ENCODE results near the gene OTOP1. TPM values are rescaled to one million over a fixed set of nuclear protein-coding genes. Genes with fewer than 3 reads are reported as not detected.
"Not testable (repeated sequence)": the region's sequence is repeated elsewhere in the genome, so short reads cannot be mapped to it uniquely, and the experiment has no call there.

The OTOP1 gene
- total RNA-seq, 2 experiments from 2014 or later, result not detected

- H3K27ac Mint-ChIP-seq, result no peak overlapping the region
- POLR2A ChIA-PET, result interaction anchor here (0.9 kb wide), 1 partner anchor 78 kb away, joined by 3 read pairs; no protein-coding TSS in a partner anchor
- no peaks in the 10 kb centered on the region for H3K36me3 Mint-ChIP-seq (ENCODE audit: low read depth)
- no peak for DNase-seq
- CTCF ChIA-PET, result interaction anchor here (1.5 to 2.3 kb wide), 3 partner anchors 9 to 78 kb away, joined by 4 to 10 read pairs (median 6); no protein-coding TSS in a partner anchor
- no peaks in the 10 kb centered on the region for H3K27me3 Mint-ChIP-seq
- peaks cover 8% of the 10 kb centered on the region for H3K4me1 Mint-ChIP-seq
- no peak overlapping the region for H3K4me3 Mint-ChIP-seq
- H3K9me3 Mint-ChIP-seq, result no peaks in the 10 kb centered on the region
Measured at GRCh38 chr4:4254666-4255065, 27.9 kb upstream of the OTOP1 start.

GRCh38 chr4:4254199-4254598 is 27.5 kb upstream of the OTOP1 start:
- no peaks in the 10 kb centered on the region for H3K9me3 Mint-ChIP-seq
- ChIA-PET POLR2A (interaction anchor here (0.9 kb wide), 1 partner anchor 79 kb away, joined by 3 read pairs; no protein-coding TSS in a partner anchor), CTCF (interaction anchor here (1.6 to 2.3 kb wide), 2 partner anchors 9 to 78 kb away, joined by 6 to 10 read pairs; no protein-coding TSS in a partner anchor)
- DNase-seq, result no peak
- H3K36me3 Mint-ChIP-seq (ENCODE audit: low read depth), result no peaks in the 10 kb centered on the region
- H3K27me3 Mint-ChIP-seq, result no peaks in the 10 kb centered on the region
- H3K4me3 Mint-ChIP-seq, result no peak overlapping the region
- no peak overlapping the region for H3K27ac Mint-ChIP-seq
- H3K4me1 Mint-ChIP-seq, result peaks cover 10% of the 10 kb centered on the region

GRCh38 chr4:4249866-4250265 is 23.1 kb upstream of the OTOP1 start:
- no peaks in the 10 kb centered on the region for H3K9me3 Mint-ChIP-seq

GRCh38 chr4:4249342-4249741 is 22.6 kb upstream of the OTOP1 start:
- Mint-ChIP-seq H3K4me1 (peaks cover 42% of the 10 kb centered on the region), H3K27ac (peak overlapping the region; percentile 97), H3K4me3 (peak overlapping the region; percentile 82), H3K36me3 (ENCODE audit: low read depth) (peaks cover 13% of the 10 kb centered on the region)
- DNase-seq, H3K27me3 Mint-ChIP-seq, H3K9me3 Mint-ChIP-seq: not testable (repeated sequence)
- ChIA-PET POLR2A (interaction anchor here (1.0 to 3.5 kb wide), 9 partner anchors 10 to 292 kb away, joined by 3 to 57 read pairs (median 10); partner anchors contain the start of genes LYAR, STX18 and ZBTB49), CTCF (interaction anchor here (0.8 to 1.5 kb wide), 6 partner anchors 18 to 269 kb away, joined by 3 to 4 read pairs (median 3); no protein-coding TSS in a partner anchor)

More at GRCh38 chr4:4249866-4250265, 23.1 kb upstream of the OTOP1 start:
- Mint-ChIP-seq H3K27ac (no peak overlapping the region), H3K4me1 (peaks cover 42% of the 10 kb centered on the region), H3K36me3 (ENCODE audit: low read depth) (peaks cover 12% of the 10 kb centered on the region), H3K27me3 (no peaks in the 10 kb centered on the region), H3K4me3 (peak overlapping the region; percentile 34)
- POLR2A ChIA-PET, result interaction anchor here (1.0 to 3.5 kb wide), 4 partner anchors 10 to 291 kb away, joined by 5 to 57 read pairs (median 29); partner anchors contain the start of genes LYAR, STX18 and ZBTB49
- CTCF ChIA-PET, result interaction anchor here (0.8 to 3.0 kb wide), 6 partner anchors 18 to 269 kb away, joined by 3 to 36 read pairs (median 3); no protein-coding TSS in a partner anchor
- no peak for DNase-seq

- ChIA-PET POLR2A (interaction anchor here (0.7 to 3.5 kb wide), 16 partner anchors 11 to 293 kb away, joined by 3 to 57 read pairs (median 6); partner anchors contain the start of genes LYAR, STX18 and ZBTB49), CTCF (interaction anchor here (0.8 to 1.5 kb wide), 7 partner anchors 11 to 270 kb away, joined by 3 to 10 read pairs (median 3); no protein-coding TSS in a partner anchor)
- Mint-ChIP-seq H3K4me3 (peak overlapping the region; percentile 82), H3K9me3 (no peaks in the 10 kb centered on the region), H3K36me3 (ENCODE audit: low read depth) (peaks cover 15% of the 10 kb centered on the region), H3K4me1 (peaks cover 42% of the 10 kb centered on the region), H3K27ac (peak overlapping the region; percentile 97), H3K27me3 (no peaks in the 10 kb centered on the region)
- DNase-seq, result no peak
Measured at GRCh38 chr4:4248885-4249203, 22.1 kb upstream of the OTOP1 start.

GRCh38 chr4:4248029-4248884 is 21.5 kb upstream of the OTOP1 start, which contains the start of gene TMEM128:
TSS of gene TMEM128 (minus strand) at chr4:4248223. CDS start at chr4:4248202, 21 bp downstream.
- H3K36me3 Mint-ChIP-seq (ENCODE audit: low read depth), result peaks cover 21% of the 10 kb centered on the region
- peak within 1 kb of the TSS; percentile 82 for H3K4me3 Mint-ChIP-seq
- no peaks in the 10 kb centered on the region for H3K27me3 Mint-ChIP-seq
- peaks cover 42% of the 10 kb centered on the region for H3K4me1 Mint-ChIP-seq
- CTCF ChIA-PET, result interaction anchor here (0.9 to 1.5 kb wide), 6 partner anchors 11 to 292 kb away, joined by 3 to 10 read pairs (median 4); no protein-coding TSS in a partner anchor
- H3K9me3 Mint-ChIP-seq, result no peaks in the 10 kb centered on the region
- H3K27ac Mint-ChIP-seq, result peak within 1 kb of the TSS; percentile 97
- POLR2A ChIA-PET, result interaction anchor here (0.7 to 3.5 kb wide), 22 partner anchors 8 to 293 kb away, joined by 3 to 57 read pairs (median 4); partner anchors contain the start of genes LYAR, STX18 and ZBTB49
- peak; percentile 93 for DNase-seq

GRCh38 chr4:4247696-4248028 is 20.9 kb upstream of the OTOP1 start:
- no peak for DNase-seq
- POLR2A ChIA-PET, result interaction anchor here (0.7 to 3.5 kb wide), 18 partner anchors 9 to 294 kb away, joined by 3 to 57 read pairs (median 6); partner anchors contain the start of genes LYAR, STX18 and ZBTB49
- H3K27me3 Mint-ChIP-seq, result no peaks in the 10 kb centered on the region
- H3K4me1 Mint-ChIP-seq, result peaks cover 37% of the 10 kb centered on the region
- peaks cover 23% of the 10 kb centered on the region for H3K36me3 Mint-ChIP-seq (ENCODE audit: low read depth)
- CTCF ChIA-PET, result interaction anchor here (0.9 to 1.5 kb wide), 3 partner anchors 12 to 293 kb away, joined by 3 to 10 read pairs (median 3); no protein-coding TSS in a partner anchor
- no peaks in the 10 kb centered on the region for H3K9me3 Mint-ChIP-seq
- peak overlapping the region; percentile 82 for H3K4me3 Mint-ChIP-seq
- peak overlapping the region; percentile 97 for H3K27ac Mint-ChIP-seq

- Mint-ChIP-seq H3K27ac (no peak overlapping the region), H3K9me3 (no peaks in the 10 kb centered on the region), H3K4me1 (peaks cover 36% of the 10 kb centered on the region), H3K27me3 (no peaks in the 10 kb centered on the region), H3K4me3 (no peak overlapping the region), H3K36me3 (ENCODE audit: low read depth) (peaks cover 35% of the 10 kb centered on the region)
- ChIA-PET POLR2A (no interaction called here), CTCF (no interaction called here)
- DNase-seq, result no peak
Measured at GRCh38 chr4:4245172-4245571, 18.4 kb upstream of the OTOP1 start.

- H3K27me3 Mint-ChIP-seq, H3K4me3 Mint-ChIP-seq, POLR2A ChIA-PET, H3K9me3 Mint-ChIP-seq, DNase-seq, CTCF ChIA-PET, H3K27ac Mint-ChIP-seq, H3K4me1 Mint-ChIP-seq: not testable (repeated sequence)
- peaks cover 58% of the 10 kb centered on the region for H3K36me3 Mint-ChIP-seq (ENCODE audit: low read depth)
Measured at GRCh38 chr4:4239551-4239950, 12.8 kb upstream of the OTOP1 start.

GRCh38 chr4:4233610-4234009 is 6.9 kb upstream of the OTOP1 start:
- H3K27me3 Mint-ChIP-seq, result peaks cover 4% of the 10 kb centered on the region
- H3K36me3 Mint-ChIP-seq (ENCODE audit: low read depth), result peaks cover 24% of the 10 kb centered on the region
- H3K27ac Mint-ChIP-seq, result no peak overlapping the region
- ChIA-PET POLR2A (no interaction called here), CTCF (no interaction called here)
- H3K9me3 Mint-ChIP-seq, result peaks cover 2% of the 10 kb centered on the region
- no peaks in the 10 kb centered on the region for H3K4me1 Mint-ChIP-seq
- DNase-seq, result no peak
- H3K4me3 Mint-ChIP-seq, result no peak overlapping the region

- POLR2A ChIA-PET, result no interaction called here
- H3K4me1 Mint-ChIP-seq, result peaks cover 3% of the 10 kb centered on the region
- H3K27me3 Mint-ChIP-seq, result peaks cover 39% of the 10 kb centered on the region
- no peak overlapping the region for H3K4me3 Mint-ChIP-seq
- no peak for DNase-seq
- H3K9me3 Mint-ChIP-seq, result peaks cover 2% of the 10 kb centered on the region
- no peak overlapping the region for H3K27ac Mint-ChIP-seq
- CTCF ChIA-PET, result no interaction called here
- peaks cover 10% of the 10 kb centered on the region for H3K36me3 Mint-ChIP-seq (ENCODE audit: low read depth)
Measured at GRCh38 chr4:4228356-4228668, 1.6 kb upstream of the OTOP1 start.

GRCh38 chr4:4227510-4228355 is 1.0 kb upstream of the OTOP1 start:
- H3K4me3 Mint-ChIP-seq, result no peak overlapping the region
- peaks cover 3% of the 10 kb centered on the region for H3K4me1 Mint-ChIP-seq
- no peaks in the 10 kb centered on the region for H3K9me3 Mint-ChIP-seq
- peaks cover 10% of the 10 kb centered on the region for H3K36me3 Mint-ChIP-seq (ENCODE audit: low read depth)
- no peak overlapping the region for H3K27ac Mint-ChIP-seq
- POLR2A ChIA-PET, result no interaction called here
- CTCF ChIA-PET, result no interaction called here
- H3K27me3 Mint-ChIP-seq, result peaks cover 44% of the 10 kb centered on the region
- DNase-seq, result no peak
